ENCODE measurements around the gene TTC12.

The TTC12 gene

DNA sequence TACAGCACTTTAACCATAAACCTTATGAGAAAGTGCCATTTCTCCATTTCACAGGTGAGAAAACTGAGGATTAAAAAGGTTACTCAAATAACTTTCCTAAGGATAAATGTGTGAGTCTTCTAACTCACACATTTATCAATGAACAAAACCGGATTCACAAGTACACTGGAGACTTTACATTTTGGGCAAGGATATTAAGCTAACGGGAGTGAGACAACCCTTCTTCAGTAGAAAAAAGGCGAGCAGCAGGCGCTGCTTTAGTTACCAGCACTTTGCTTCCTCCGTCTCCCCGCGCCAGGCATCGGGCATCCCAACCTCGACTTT, 356 bp upstream of the TTC12 start:
- H2AFZ ChIP-seq (ENCODE audit: low read depth) = peak overlapping the region; percentile 74
- TF ChIP-seq, protein P1, sequence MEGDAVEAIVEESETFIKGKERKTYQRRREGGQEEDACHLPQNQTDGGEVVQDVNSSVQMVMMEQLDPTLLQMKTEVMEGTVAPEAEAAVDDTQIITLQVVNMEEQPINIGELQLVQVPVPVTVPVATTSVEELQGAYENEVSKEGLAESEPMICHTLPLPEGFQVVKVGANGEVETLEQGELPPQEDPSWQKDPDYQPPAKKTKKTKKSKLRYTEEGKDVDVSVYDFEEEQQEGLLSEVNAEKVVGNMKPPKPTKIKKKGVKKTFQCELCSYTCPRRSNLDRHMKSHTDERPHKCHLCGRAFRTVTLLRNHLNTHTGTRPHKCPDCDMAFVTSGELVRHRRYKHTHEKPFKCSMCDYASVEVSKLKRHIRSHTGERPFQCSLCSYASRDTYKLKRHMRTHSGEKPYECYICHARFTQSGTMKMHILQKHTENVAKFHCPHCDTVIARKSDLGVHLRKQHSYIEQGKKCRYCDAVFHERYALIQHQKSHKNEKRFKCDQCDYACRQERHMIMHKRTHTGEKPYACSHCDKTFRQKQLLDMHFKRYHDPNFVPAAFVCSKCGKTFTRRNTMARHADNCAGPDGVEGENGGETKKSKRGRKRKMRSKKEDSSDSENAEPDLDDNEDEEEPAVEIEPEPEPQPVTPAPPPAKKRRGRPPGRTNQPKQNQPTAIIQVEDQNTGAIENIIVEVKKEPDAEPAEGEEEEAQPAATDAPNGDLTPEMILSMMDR (conservative IDR thresholded peaks at IDR 0.05; ENCODE audit: low read depth, low read length) = no peak
- H3K79me2 ChIP-seq (ENCODE audit: insufficient read depth, low read depth) = no peaks in the 10 kb centered on the region
- H3K4me3 ChIP-seq (IDR thresholded peaks at IDR 0.05; ENCODE audit: insufficient read depth, low read depth, low read length) = no peak overlapping the region
- H3K4me1 ChIP-seq (ENCODE audit: low read depth, poor library complexity, severe bottlenecking) = peaks cover 11% of the 10 kb centered on the region
- no peaks in the 10 kb centered on the region for H4K20me1 ChIP-seq (ENCODE audit: insufficient read depth)
- no peak overlapping the region for H3K27ac ChIP-seq
- H3K27me3 ChIP-seq (ENCODE audit: insufficient read depth, low read depth) = no peaks in the 10 kb centered on the region
- peak overlapping the region; percentile 52; the same call in 1 of the 2 replicates for H3K9ac ChIP-seq
- H3K36me3 ChIP-seq (ENCODE audit: insufficient read depth) = no peaks in the 10 kb centered on the region
- H3K4me2 ChIP-seq = peak overlapping the region; percentile 45; the same call in 1 of the 2 replicates

DNA sequence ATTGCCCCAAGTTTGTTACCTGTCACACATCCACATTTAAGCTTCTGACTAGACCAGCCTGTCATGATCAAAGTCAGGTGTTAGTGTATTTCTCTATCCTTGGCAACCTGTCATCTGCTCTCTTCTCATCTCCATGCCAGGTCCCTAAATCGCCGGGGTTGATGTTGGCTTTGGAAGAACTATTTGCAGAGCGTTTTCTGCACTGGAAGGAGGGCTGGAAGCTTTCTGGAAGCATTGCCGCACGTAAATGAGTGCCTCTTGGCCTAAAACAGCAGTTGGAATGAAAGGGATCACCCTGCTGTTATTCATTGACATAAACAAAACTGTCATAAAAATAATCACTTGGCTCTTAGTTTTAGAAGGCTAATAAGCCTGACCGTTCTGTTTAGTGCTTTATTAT, 1.4 kb downstream of the TTC12 start:
- Histone ChIP-seq H3K4me1 (ENCODE audit: low read depth, poor library complexity, severe bottlenecking) (peaks cover 11% of the 10 kb centered on the region), H3K79me2 (ENCODE audit: insufficient read depth, low read depth) (no peaks in the 10 kb centered on the region), H3K36me3 (ENCODE audit: insufficient read depth) (no peaks in the 10 kb centered on the region), H4K20me1 (ENCODE audit: insufficient read depth) (no peaks in the 10 kb centered on the region), H2AFZ (ENCODE audit: low read depth) (no peak overlapping the region), H3K27me3 (ENCODE audit: insufficient read depth, low read depth) (no peaks in the 10 kb centered on the region), H3K9ac (no peak overlapping the region), H3K27ac (no peak overlapping the region), H3K4me2 (no peak overlapping the region), H3K4me3 (IDR thresholded peaks at IDR 0.05; ENCODE audit: insufficient read depth, low read depth, low read length) (no peak overlapping the region)
- TF ChIP-seq, protein P1 (conservative IDR thresholded peaks at IDR 0.05; ENCODE audit: low read depth, low read length) = no peak

DNA sequence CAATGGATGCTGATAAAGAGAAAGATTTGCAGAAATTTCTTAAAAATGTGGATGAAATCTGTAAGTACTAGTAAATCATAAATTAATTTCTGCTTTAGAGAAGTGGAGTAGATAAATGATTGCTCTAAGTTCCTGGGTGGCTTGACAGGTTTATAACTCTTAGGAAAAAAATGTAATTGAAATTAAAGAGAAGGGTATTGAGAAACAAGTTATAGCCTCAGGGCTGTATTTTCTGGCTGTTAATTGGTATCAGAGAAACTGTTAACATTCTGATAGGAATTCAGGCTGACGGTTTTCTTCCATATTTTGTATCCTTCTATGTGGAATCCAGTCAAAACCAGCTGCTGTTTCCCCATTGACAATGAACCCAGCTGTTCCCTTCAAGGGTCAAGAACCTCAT, 1.9 kb downstream of the TTC12 start:
- no peak overlapping the region for H3K9ac ChIP-seq
- H3K4me1 ChIP-seq (ENCODE audit: low read depth, poor library complexity, severe bottlenecking) = peaks cover 14% of the 10 kb centered on the region

DNA sequence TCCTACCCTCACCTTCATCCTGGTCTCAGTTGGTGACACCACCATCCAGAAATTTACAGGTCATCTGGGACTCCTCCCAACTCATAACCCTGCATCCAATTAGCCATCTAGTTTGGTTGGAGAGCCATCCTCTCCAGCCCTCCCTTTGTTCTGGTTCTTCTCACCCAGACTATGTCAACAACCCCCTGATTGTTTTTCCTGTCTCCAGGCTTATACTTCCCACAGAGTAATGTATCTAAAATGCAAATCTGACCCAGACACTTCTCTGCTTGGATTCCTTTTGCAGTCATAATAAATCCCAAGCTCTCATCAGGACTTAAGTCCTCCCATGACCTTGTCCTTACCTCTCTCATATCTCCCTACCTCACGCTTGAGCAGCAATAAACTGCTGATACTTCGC, 3.0 kb downstream of the TTC12 start:
- Histone ChIP-seq H4K20me1 (ENCODE audit: insufficient read depth) (no peaks in the 10 kb centered on the region), H3K36me3 (ENCODE audit: insufficient read depth) (no peaks in the 10 kb centered on the region), H3K27ac (no peak overlapping the region), H3K4me1 (ENCODE audit: low read depth, poor library complexity, severe bottlenecking) (peaks cover 22% of the 10 kb centered on the region), H3K4me2 (no peak overlapping the region), H3K9ac (no peak overlapping the region), H3K79me2 (ENCODE audit: insufficient read depth, low read depth) (no peaks in the 10 kb centered on the region), H3K4me3 (IDR thresholded peaks at IDR 0.05; ENCODE audit: insufficient read depth, low read depth, low read length) (no peak overlapping the region), H2AFZ (ENCODE audit: low read depth) (no peak overlapping the region), H3K27me3 (ENCODE audit: insufficient read depth, low read depth) (no peaks in the 10 kb centered on the region)
- TF ChIP-seq, protein P1 (conservative IDR thresholded peaks at IDR 0.05; ENCODE audit: low read depth, low read length) = no peak

More for the DNA sequence above, 1.9 kb downstream of the TTC12 start:
- Histone ChIP-seq H3K27ac (no peak overlapping the region), H2AFZ (ENCODE audit: low read depth) (no peak overlapping the region), H3K4me3 (IDR thresholded peaks at IDR 0.05; ENCODE audit: insufficient read depth, low read depth, low read length) (no peak overlapping the region), H3K79me2 (ENCODE audit: insufficient read depth, low read depth) (no peaks in the 10 kb centered on the region), H3K4me2 (no peak overlapping the region), H4K20me1 (ENCODE audit: insufficient read depth) (no peaks in the 10 kb centered on the region), H3K27me3 (ENCODE audit: insufficient read depth, low read depth) (no peaks in the 10 kb centered on the region), H3K36me3 (ENCODE audit: insufficient read depth) (no peaks in the 10 kb centered on the region)
- TF ChIP-seq, protein P1 (conservative IDR thresholded peaks at IDR 0.05; ENCODE audit: low read depth, low read length) = no peak

All from KMS-11 (cell line).